Stimulated activated CD4-positive, alpha-beta T cell treated with anti-CD3 and anti-CD28 coated beads, Interleukin-4, amount 100 ng/mL, for 4 hours (primary cell): ENCODE data around the gene NEUROD1.

Experiments
- DNase-seq, 2 experiments: peaks; one replicate each; pipeline ENCODE4 v3.0.0-alpha.2; 2020

The NEUROD1 gene

GRCh38 chr2:181632733-181633401 is 47.5 kb downstream of the NEUROD1 start:
- no peak for DNase-seq

- DNase-seq: no peak
These were observed 51.4 kb downstream of the NEUROD1 start for GRCh38 chr2:181628590-181629585.

- no peak for DNase-seq
These were observed 52.8 kb downstream of the NEUROD1 start for GRCh38 chr2:181627545-181627944.

- no peak for DNase-seq
These were observed 53.6 kb downstream of the NEUROD1 start for GRCh38 chr2:181626671-181627070.
